ENCODE data around the gene PLCB2.

Gene PLCB2

DNA sequence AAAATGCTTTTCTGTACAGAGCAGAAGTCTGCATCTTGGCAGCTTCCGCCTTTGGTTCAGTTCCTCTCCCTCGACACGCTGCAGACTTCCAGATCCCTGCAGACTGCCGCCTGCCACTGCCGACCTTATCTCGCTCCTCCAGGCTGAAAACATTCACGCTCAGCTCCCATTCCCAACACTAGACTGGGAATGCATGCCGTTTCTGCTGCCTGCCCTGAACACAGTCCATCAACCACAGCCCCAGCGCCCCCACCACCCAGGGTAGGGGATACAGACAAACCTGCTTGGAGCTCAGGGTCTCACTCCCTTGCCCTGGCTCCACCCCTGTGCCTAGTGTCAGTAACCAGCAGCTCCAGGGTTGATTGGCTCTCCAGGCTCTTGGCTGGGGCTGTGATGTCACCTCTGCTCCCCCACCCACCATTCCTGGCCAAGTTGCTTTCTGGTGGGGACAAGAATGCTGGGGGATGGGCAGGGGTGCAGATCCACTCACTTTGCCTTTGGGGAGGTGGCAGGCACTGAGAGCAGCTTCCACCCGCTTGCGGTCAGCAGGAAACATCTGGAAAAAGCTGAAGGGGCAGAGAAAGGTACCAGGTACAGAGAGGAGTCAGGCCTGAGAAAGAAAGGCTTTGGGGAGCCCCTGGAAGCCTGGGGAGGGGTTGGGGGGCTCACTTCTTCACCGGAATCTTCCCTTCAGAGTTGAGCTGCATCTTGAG, 6.1 kb downstream of the PLCB2 start:
- no peaks in the 10 kb centered on the region for H3K9me3 ChIP-seq (ENCODE audit: insufficient read depth, low read length, severe bottlenecking)
- no peak for DNase-seq
- H3K36me3 ChIP-seq (ENCODE audit: insufficient read depth, low read length): peaks cover 27% of the 10 kb centered on the region
- no peak overlapping the region for H2AFZ ChIP-seq (ENCODE audit: low read depth, low read length)
- ATAC-seq (ENCODE audit: insufficient read depth, low read depth): no peak
- H3K79me2 ChIP-seq (ENCODE audit: insufficient read depth, low read length): peaks cover 4% of the 10 kb centered on the region; the same call in 1 of the 2 replicates
- H3K4me1 ChIP-seq (ENCODE audit: insufficient read depth, low read length): peaks cover 11% of the 10 kb centered on the region
- no peak overlapping the region for H3K27ac ChIP-seq (ENCODE audit: low read length)
- no peaks in the 10 kb centered on the region for H3K27me3 ChIP-seq (ENCODE audit: insufficient read depth, low read length, poor library complexity)
- TF ChIP-seq CTCF (IDR thresholded peaks at IDR 0.05; ENCODE audit: borderline replicate concordance, extremely low read depth, low read length, poor library complexity, severe bottlenecking): no peak
- TF ChIP-seq EZH2 (IDR thresholded peaks at IDR 0.05; ENCODE audit: borderline replicate concordance, low read depth, low read length, severe bottlenecking): no peak
- H4K20me1 ChIP-seq (ENCODE audit: insufficient read depth, low read length): no peaks in the 10 kb centered on the region
- no peak overlapping the region for H3K4me3 ChIP-seq (ENCODE audit: low read depth in 1 of 2, low read length in 2 of 2)
- H3K4me2 ChIP-seq (ENCODE audit: insufficient read depth, low read length): no peak overlapping the region
- no peak overlapping the region for H3K9ac ChIP-seq (ENCODE audit: low read depth, low read length)

DNA sequence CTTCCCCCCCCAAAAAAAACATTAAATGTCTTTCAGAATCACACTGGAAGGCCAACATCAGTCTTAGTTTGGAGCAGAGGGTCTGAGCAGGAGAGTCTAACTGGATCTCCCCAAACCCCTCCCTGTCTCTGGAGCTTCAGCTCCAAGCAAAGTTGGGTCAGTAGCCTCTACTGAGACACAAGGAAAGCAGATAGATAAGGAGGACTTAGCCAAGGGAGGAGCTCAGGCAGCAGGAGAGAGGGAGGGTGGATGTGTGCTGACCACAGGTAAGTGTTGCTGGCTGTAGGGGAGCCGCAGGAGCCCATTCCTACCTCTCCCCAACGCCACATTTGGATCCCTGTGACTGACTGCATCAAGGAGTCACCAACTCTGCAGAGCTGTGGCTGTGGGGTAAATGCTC, 7.0 kb downstream of the PLCB2 start:
- Histone ChIP-seq H3K4me1 (ENCODE audit: insufficient read depth, low read length) (0 out of 2 replicates have a peak, but pooled peaks cover 3% of the 10 kb centered on the region), H3K79me2 (ENCODE audit: insufficient read depth, low read length) (no peaks in the 10 kb centered on the region), H2AFZ (ENCODE audit: low read depth, low read length) (no peak overlapping the region), H3K9me3 (ENCODE audit: insufficient read depth, low read length, severe bottlenecking) (no peaks in the 10 kb centered on the region), H3K4me2 (ENCODE audit: insufficient read depth, low read length) (no peak overlapping the region), H3K4me3 (ENCODE audit: low read depth in 1 of 2, low read length in 2 of 2) (no peak overlapping the region), H3K27me3 (ENCODE audit: insufficient read depth, low read length, poor library complexity) (no peaks in the 10 kb centered on the region), H3K36me3 (ENCODE audit: insufficient read depth, low read length) (peaks cover 27% of the 10 kb centered on the region), H3K9ac (ENCODE audit: low read depth, low read length) (no peak overlapping the region), H4K20me1 (ENCODE audit: insufficient read depth, low read length) (no peaks in the 10 kb centered on the region), H3K27ac (ENCODE audit: low read length) (no peak overlapping the region)
- TF ChIP-seq CTCF (IDR thresholded peaks at IDR 0.05; ENCODE audit: borderline replicate concordance, extremely low read depth, low read length, poor library complexity, severe bottlenecking) (no peak), EZH2 (IDR thresholded peaks at IDR 0.05; ENCODE audit: borderline replicate concordance, low read depth, low read length, severe bottlenecking) (no peak)
- no peak for DNase-seq
- no peak for ATAC-seq (ENCODE audit: insufficient read depth, low read depth)

GRCh38 chr15:40300367-40300766, 7.4 kb downstream of the PLCB2 start:
- Histone ChIP-seq H3K4me1 (ENCODE audit: insufficient read depth, low read length) (no peaks in the 10 kb centered on the region), H3K4me2 (ENCODE audit: insufficient read depth, low read length) (no peak overlapping the region), H3K4me3 (ENCODE audit: low read depth in 1 of 2, low read length in 2 of 2) (no peak overlapping the region), H4K20me1 (ENCODE audit: insufficient read depth, low read length) (no peaks in the 10 kb centered on the region), H3K27ac (ENCODE audit: low read length) (no peak overlapping the region), H2AFZ (ENCODE audit: low read depth, low read length) (no peak overlapping the region), H3K27me3 (ENCODE audit: insufficient read depth, low read length, poor library complexity) (no peaks in the 10 kb centered on the region), H3K36me3 (ENCODE audit: insufficient read depth, low read length) (peaks cover 27% of the 10 kb centered on the region), H3K9ac (ENCODE audit: low read depth, low read length) (no peak overlapping the region), H3K9me3 (ENCODE audit: insufficient read depth, low read length, severe bottlenecking) (no peaks in the 10 kb centered on the region), H3K79me2 (ENCODE audit: insufficient read depth, low read length) (no peaks in the 10 kb centered on the region)
- DNase-seq: no peak
- TF ChIP-seq EZH2 (IDR thresholded peaks at IDR 0.05; ENCODE audit: borderline replicate concordance, low read depth, low read length, severe bottlenecking) (no peak), CTCF (IDR thresholded peaks at IDR 0.05; ENCODE audit: borderline replicate concordance, extremely low read depth, low read length, poor library complexity, severe bottlenecking) (no peak)
- ATAC-seq (ENCODE audit: insufficient read depth, low read depth): no peak
